HEK293T (cell line): ENCODE data around the gene OR5AP2.
"Not testable (repeated sequence)": the region's sequence is repeated elsewhere in the genome, so short reads cannot be mapped to it uniquely, and the experiment has no call there.

Experiments used
- CTCF ChIA-PET: fragments of 350-600 bp; formaldehyde crosslinking; extraction: SDS; loops from one replicate; lab custom pipeline; 2021; ENCODE audit warnings: antibody characterized with exemption, inconsistent platforms; lab: Yijun Ruan, JAX
- POLR2A ChIA-PET: fragments of 350-600 bp; formaldehyde crosslinking; extraction: SDS; loops from one replicate; lab custom pipeline; 2020; ENCODE audit warnings: antibody characterized with exemption, inconsistent platforms; lab: Yijun Ruan, JAX
- DNase-seq: peaks from one replicate; pipeline ENCODE4 v3.0.0; 2012; ENCODE audit warnings: mixed read lengths; ENCODE audit errors: extremely low spot score
- ARNT ChIP-seq: fragments of 450-650 bp; IDR thresholded peaks from 2 replicates; pipeline ENCODE4 v1.6.1; 2017; ENCODE audit warnings: mild to moderate bottlenecking
- BHLHE40 ChIP-seq: fragments of 450-650 bp; IDR thresholded peaks from 2 replicates; pipeline ENCODE4 v1.6.1; 2016; ENCODE audit warnings: mild to moderate bottlenecking, moderate library complexity, borderline replicate concordance
- CTBP1 ChIP-seq: fragments of 450-650 bp; IDR thresholded peaks from 2 replicates; pipeline ENCODE4 v1.6.1; 2016; ENCODE audit warnings: borderline replicate concordance
- ELF4 ChIP-seq: fragments of 450-650 bp; IDR thresholded peaks from 2 replicates; pipeline ENCODE4 v1.6.1; 2017; ENCODE audit warnings: antibody characterized with exemption
- FOXA1 ChIP-seq: fragments of 450-650 bp; IDR thresholded peaks from 2 replicates; pipeline ENCODE4 v1.6.1; 2016; ENCODE audit warnings: mild to moderate bottlenecking
- FOXK2 ChIP-seq: fragments of 450-650 bp; IDR thresholded peaks from 2 replicates; pipeline ENCODE4 v1.6.1; 2016; ENCODE audit warnings: mild to moderate bottlenecking
- FOXM1 ChIP-seq: fragments of 450-650 bp; IDR thresholded peaks from 2 replicates; pipeline ENCODE4 v1.6.1; 2017; ENCODE audit warnings: mild to moderate bottlenecking, borderline replicate concordance
- HDGF ChIP-seq: fragments of 450-650 bp; IDR thresholded peaks from 2 replicates; pipeline ENCODE4 v1.6.1; 2017; ENCODE audit warnings: antibody characterized with exemption, borderline replicate concordance
- L3MBTL2 ChIP-seq: fragments of 450-650 bp; conservative IDR thresholded peaks from 2 replicates; pipeline ENCODE4 v1.6.1; 2016; ENCODE audit warnings: mild to moderate bottlenecking
- LEF1 ChIP-seq: fragments of 450-650 bp; IDR thresholded peaks from 2 replicates; pipeline ENCODE4 v1.6.1; 2017; ENCODE audit warnings: mild to moderate bottlenecking, borderline replicate concordance
- NFRKB ChIP-seq: fragments of 450-650 bp; IDR thresholded peaks from 2 replicates; pipeline ENCODE4 v1.6.1; 2016; ENCODE audit warnings: mild to moderate bottlenecking, moderate library complexity
- PKNOX1 ChIP-seq: fragments of 450-650 bp; IDR thresholded peaks from 2 replicates; pipeline ENCODE4 v1.6.1; 2016
- SP1 ChIP-seq: fragments of 450-650 bp; IDR thresholded peaks from 2 replicates; pipeline ENCODE4 v1.6.1; 2017
- SUZ12 ChIP-seq: fragments of 450-650 bp; IDR thresholded peaks from 2 replicates; pipeline ENCODE4 v1.6.1; 2016; ENCODE audit warnings: mild to moderate bottlenecking
- TARDBP ChIP-seq: fragments of 450-650 bp; IDR thresholded peaks from 2 replicates; pipeline ENCODE4 v1.6.1; 2016
- ZNF384 ChIP-seq: fragments of 450-650 bp; IDR thresholded peaks from 2 replicates; pipeline ENCODE4 v1.6.1; 2016

Gene OR5AP2

GRCh38 chr11:56632329-56632728 is 9.9 kb downstream of the OR5AP2 start:
- DNase-seq = no peak
- CTCF ChIA-PET = no interaction called here
- no peak for TF ChIP-seq TARDBP
- no peak for TF ChIP-seq FOXM1
- no peak for TF ChIP-seq HDGF
- TF ChIP-seq L3MBTL2 = no peak
- no peak for TF ChIP-seq FOXA1
- no peak for TF ChIP-seq PKNOX1
- TF ChIP-seq ZNF384 = no peak
- TF ChIP-seq SP1 = no peak
- TF ChIP-seq NFRKB = no peak
- TF ChIP-seq FOXK2 = no peak
- no peak for TF ChIP-seq LEF1
- TF ChIP-seq ELF4 = no peak
- TF ChIP-seq SUZ12 = no peak
- POLR2A ChIA-PET = no interaction called here

DNA sequence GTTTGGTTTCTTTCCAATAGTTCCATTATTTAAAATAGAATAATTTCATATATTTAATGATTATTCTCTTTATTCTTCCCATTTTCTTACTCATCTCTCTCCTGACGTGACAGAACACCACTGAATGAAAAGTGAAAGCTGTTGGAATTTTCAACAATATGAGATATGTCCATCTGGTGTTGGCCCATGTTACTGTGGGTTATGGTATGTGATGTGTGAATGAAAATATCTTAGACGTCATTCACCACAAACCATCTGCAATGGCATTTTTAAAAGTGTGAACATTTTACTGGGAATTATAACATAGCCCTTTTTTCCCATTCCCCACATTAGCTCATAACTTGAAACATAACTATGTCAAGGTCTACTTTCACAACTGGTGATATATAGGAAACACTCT is 16.3 kb downstream of the OR5AP2 start:
- ChIA-PET POLR2A (no interaction called here), CTCF (no interaction called here)
- TF ChIP-seq TARDBP (no peak), PKNOX1 (no peak), ARNT (no peak), SP1 (no peak), L3MBTL2 (no peak), HDGF (no peak), ZNF384 (no peak)
- no peak for DNase-seq

- POLR2A ChIA-PET = no interaction called here
- DNase-seq = peak; percentile 4
- TF ChIP-seq NFRKB (no peak), LEF1 (no peak), PKNOX1 (no peak), FOXK2 (no peak), BHLHE40 (no peak), ELF4 (no peak), SUZ12 (no peak), TARDBP (no peak), L3MBTL2 (no peak), HDGF (no peak), SP1 (no peak)
- CTCF ChIA-PET = no interaction called here
Measured at GRCh38 chr11:56624661-56625110, 17.6 kb downstream of the OR5AP2 start.

GRCh38 chr11:56611174-56611573 is 31.1 kb downstream of the OR5AP2 start:
- POLR2A ChIA-PET = no interaction called here
- CTCF ChIA-PET = no interaction called here
- TF ChIP-seq BHLHE40 (no peak), FOXM1 (no peak), TARDBP (no peak), CTBP1 (no peak), LEF1 (no peak), HDGF (no peak), ZNF384 (no peak), ELF4 (no peak), SP1 (no peak), ARNT (no peak), FOXK2 (no peak), L3MBTL2 (no peak), PKNOX1 (no peak), SUZ12 (no peak), FOXA1 (no peak), NFRKB (no peak)
- no peak for DNase-seq

DNA sequence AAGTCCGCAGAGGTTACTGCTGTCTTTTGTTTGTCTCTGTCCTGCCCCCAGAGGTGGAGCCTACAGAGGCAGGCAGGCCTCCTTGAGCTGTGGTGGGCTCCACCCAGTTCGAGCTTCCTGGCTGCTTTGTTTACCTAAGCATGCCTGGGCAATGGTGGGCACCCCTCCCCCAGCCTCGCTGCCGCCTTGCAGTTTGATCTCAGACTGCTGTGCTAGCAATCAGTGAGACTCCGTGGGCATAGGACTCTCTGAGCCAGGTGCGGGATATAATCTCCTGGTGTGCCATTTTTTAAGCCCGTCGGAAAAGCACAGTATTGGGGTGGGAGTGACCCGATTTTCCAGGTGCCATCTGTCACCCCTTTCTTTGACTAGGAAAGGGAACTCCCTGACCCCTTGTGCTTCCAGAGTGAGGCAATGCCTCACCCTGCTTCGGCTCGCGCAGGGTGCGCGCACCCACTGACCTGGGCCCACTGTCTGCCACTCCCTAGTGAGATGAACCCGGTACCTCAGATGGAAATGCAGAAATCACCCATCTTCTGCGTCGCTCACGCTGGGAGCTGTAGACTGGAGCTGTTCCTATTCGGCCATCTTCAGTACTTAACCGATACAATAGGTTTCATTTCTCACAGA is 50.0 kb downstream of the OR5AP2 start:
- DNase-seq, POLR2A ChIA-PET, CTCF ChIA-PET: not testable (repeated sequence)
